Ureter (tissue), 1 donor: ENCODE measurements around the gene NFIC. TPM values are rescaled to one million over a fixed set of nuclear protein-coding genes. Genes with fewer than 3 reads are reported as not detected.
"Not testable (repeated sequence)": the region's sequence is repeated elsewhere in the genome, so short reads cannot be mapped to it uniquely, and the experiment has no call there.

Experiments
- DNase-seq: peaks from one replicate; pipeline ENCODE4 v3.0.0-alpha.2; 2020; ENCODE audit warnings: low spot score
- total RNA-seq: library from RNA; stranded (reverse); gene quantifications from one replicate; pipeline ENCODE4 v1.2.4, GENCODE V29; 2023
- donor health status: DM: yes; HTN: yes; CAD: no.

Gene NFIC
- total RNA-seq, 1 donor from 2014 or later, result 141 TPM

GRCh38 chr19:3420909-3421619 lies 54.7 kb downstream of the NFIC start:
- DNase-seq, result no peak

GRCh38 chr19:3421656-3422055 lies 55.3 kb downstream of the NFIC start:
- DNase-seq, result not testable (repeated sequence)

DNA sequence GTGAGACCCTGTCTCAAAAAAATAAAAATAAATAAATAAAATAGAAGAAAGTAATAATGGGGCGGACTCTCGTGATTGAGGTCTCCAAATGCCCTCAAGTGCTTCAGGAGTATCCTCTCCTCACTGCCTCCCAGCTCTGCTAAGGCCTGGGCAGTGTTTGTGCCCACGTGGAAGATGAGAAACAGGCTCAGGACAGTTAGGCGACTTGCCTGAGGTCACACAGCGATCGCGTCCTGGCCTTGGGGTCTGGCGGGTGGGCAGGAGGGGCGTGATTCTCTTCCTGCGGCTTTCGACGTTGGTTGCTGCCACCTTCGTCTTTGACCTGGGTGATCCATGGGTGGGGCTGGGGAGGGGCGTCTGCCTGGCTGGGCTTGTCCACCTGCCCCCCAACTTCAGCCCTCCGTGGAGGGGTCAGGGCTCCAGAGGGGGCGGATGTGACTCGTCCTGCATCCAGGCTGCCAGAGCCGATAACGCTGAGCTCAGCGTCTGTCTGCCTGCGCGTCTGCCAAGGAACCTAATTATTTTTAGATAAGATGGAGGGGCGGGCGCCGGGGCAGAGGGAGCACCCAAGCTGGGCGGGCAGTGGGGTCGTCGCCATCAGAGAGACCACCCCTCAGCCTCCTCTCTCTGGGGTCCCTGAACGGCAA lies 56.9 kb downstream of the NFIC start:
- DNase-seq, result no peak

DNA sequence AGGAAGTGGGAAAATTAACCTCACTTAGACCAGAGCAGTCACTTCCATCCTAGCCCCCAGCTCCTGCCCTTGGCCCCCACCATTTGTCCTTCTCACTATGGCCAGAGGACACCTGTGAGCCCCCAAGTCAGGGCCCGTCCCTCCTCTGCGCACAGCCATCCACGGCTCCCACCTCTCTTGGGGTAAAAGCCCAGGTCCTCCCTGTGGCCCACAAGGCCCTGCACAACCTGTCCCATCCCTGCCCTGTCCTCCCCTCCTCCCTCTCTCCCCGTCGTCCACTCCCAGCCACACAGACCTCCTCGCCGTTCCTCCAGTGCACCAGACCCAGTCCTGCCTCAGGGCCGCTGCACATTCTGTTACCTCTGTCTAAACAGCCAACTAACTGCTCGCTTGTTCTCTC lies 60.0 kb downstream of the NFIC start:
- no peak for DNase-seq

- DNase-seq, result not testable (repeated sequence)
Observed at GRCh38 chr19:3430366-3430680, 63.9 kb downstream of the NFIC start.

GRCh38 chr19:3431760-3432397 lies 65.5 kb downstream of the NFIC start:
- no peak for DNase-seq

GRCh38 chr19:3433313-3433712 lies 66.9 kb downstream of the NFIC start:
- DNase-seq, result no peak

- DNase-seq, result no peak
Observed at GRCh38 chr19:3433805-3434540, 67.6 kb downstream of the NFIC start.

GRCh38 chr19:3434630-3435553 lies 68.5 kb downstream of the NFIC start:
- DNase-seq, result peak; percentile 96

DNA sequence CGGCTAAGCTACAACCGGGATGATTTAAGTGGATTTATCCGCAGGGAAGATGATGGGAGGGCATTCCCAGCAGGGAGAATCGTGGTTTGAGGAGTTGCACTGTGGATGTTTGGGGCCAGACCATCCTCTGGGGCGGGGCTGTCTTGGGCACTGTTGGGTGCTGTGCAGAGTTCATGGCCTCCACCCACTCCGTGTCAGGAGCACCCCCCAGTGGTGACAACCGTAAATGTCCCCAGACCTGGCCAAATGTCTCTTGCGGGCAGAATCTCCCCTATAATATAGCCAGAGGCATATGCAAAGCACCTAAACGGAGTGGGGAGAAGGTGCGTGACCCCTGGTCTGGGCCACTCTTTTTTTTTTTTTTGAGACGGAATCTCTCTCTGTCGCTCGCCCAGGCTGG lies 73.7 kb downstream of the NFIC start:
- no peak for DNase-seq

GRCh38 chr19:3441089-3441985 lies 75.0 kb downstream of the NFIC start:
- DNase-seq, result no peak

GRCh38 chr19:3441986-3442329 lies 75.6 kb downstream of the NFIC start:
- no peak for DNase-seq

GRCh38 chr19:3442487-3443071 lies 76.2 kb downstream of the NFIC start:
- DNase-seq, result no peak

GRCh38 chr19:3443840-3444694 lies 77.7 kb downstream of the NFIC start:
- no peak for DNase-seq

- DNase-seq, result no peak
Observed at GRCh38 chr19:3444695-3445234, 78.4 kb downstream of the NFIC start.

DNA sequence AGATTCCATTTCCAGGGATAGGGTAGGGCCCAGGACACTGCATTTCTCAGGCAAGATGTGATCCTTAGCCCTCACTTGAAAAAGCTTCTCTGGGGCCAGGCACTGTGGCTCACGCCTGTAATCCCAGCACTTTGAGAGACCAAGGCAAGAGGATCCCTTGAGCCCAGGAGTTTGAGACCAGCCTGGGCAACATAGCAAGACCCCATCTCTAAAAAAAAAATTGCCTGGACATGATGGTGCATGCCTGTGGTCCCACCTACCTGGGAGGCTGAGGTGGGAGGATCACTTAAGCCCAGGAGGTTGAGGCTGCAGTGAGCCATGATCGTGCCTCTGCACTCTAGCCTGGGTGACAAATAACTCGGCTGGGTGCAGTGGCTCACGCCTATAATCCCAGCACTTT lies 80.3 kb downstream of the NFIC start:
- not testable (repeated sequence) for DNase-seq

- DNase-seq, result no peak
Observed at GRCh38 chr19:3448616-3449334, 82.4 kb downstream of the NFIC start.

DNA sequence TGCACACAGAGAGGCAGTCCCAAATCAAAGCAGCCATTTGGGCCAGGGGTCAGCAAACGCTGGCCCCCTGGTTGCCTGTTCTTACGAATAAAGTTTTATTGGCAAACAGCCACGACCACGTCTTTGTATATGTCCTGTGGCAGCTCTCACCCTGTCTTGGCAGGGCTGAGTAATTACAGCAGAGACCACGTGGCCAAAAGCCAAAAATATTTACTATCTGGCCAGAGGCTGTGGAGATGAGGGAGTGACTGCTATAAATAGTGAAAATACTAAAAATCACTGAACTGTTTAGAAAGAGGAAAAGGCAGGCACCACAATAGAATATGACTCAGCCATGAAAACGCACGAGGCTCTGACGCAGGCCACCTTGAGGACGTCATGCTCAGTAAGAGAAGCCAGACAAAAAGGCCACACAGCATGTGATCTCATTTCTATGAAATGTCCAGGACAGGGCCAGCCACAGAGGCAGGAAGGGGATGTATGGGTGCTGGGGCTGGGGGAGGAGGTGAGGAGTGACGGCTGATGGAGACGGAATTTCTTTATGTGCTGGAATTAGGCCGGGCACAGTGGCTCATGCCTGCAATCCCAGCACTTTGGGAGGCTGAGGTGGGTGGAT lies 84.5 kb downstream of the NFIC start:
- DNase-seq, result peak; percentile 72
